G401 (cell line): ENCODE measurements around the gene CNPY1. TPM values are rescaled to one million over a fixed set of nuclear protein-coding genes. Genes with fewer than 3 reads are reported as not detected.
"Not testable (repeated sequence)": the region's sequence is repeated elsewhere in the genome, so short reads cannot be mapped to it uniquely, and the experiment has no call there.

Source experiments
- DNase-seq: peaks from one replicate; pipeline ENCODE4 v3.0.0-alpha.2; 2015; ENCODE audit warnings: low spot score
- in situ Hi-C: cut with HindIII; loops from 2 replicates; pipeline ENCODE4 v1.10.0; 2016; ENCODE audit warnings: low sequenced_read_pairs, mixed read lengths
- total RNA-seq: library from RNA; depleted of rRNA; stranded (reverse); fragments of >200 nt; shearing (Covaris generic); gene quantifications from 2 replicates; pipeline ENCODE4 v1.2.3, GENCODE V29; 2014

The CNPY1 gene
- total RNA-seq, 1 experiment from 2014 or later, result not detected

DNA sequence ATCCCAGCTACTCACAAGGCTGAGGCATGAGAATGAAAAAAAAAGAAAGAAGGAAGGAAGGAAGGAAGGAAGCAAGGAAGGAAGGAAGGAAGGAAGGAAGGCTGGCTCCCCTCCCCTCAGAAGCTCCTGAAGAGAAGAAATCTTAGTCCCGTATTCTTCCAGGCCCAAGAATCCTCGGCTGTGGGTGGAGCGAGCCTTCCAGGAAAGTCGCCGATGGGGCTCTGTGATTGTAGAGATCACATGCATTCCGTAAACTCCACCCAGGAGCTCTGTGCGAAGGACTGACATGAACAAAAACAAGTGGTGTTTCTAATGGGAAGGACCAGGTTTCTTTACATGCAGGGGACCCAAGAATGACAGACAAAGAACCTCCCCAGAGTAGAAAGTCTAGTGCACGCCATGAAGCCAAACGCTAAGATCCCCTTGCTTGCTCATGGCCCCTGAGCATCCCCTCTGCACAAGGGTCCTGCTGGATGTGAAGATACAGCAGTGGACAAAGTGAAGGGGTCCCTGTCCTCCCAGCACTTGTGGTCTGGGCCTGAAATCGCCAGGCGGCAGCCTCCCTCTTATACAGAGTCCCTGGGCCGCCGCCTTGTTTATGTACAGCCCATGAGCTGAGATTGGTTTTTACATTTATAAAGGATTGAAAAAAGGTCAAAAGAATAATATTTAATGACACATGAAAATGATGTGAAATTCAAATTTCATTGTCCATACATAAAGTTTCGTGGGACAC is 25.2 kb downstream of the CNPY1 start:
- in situ Hi-C loops, result no loop called here
- DNase-seq, result no peak

DNA sequence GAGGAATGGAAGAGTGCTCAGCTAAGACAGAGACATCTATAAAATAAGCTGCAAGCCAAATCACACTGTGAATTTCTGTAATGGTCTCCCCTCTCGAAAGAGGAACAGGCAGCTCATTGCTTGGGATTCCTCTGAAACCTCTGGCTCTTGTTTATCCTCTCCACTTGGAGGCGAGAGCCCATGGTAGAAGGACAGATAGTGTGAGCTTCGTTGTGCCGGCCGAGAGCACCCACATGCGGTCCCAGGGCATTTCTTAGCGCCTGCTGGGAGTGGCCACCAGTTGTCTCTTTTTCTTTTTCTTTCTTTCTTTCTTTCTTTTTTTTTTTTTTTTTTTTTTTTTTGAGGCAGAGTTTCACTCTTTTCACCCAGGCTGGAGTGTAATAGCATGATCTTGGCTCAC is 26.2 kb downstream of the CNPY1 start:
- DNase-seq, result no peak
- in situ Hi-C loops, result no loop called here

DNA sequence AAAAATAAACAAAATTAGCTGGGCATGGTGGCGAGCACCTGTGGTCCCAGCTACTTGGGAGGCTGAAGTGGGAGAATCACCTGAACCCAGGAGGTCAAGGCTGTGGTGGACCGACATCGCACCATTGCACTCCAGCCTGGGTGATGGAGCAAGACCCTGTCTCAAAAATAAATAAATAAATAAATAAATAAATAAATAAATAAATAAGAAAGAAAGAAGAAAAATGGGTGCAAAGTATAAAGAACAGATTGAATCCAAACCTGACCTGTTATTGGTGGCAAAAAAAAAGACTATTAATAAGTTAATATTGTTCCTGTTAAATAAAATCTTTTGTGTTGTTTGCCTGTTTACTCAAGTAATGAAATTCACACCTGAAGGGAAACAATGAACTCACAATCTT is 27.0 kb downstream of the CNPY1 start:
- DNase-seq, in situ Hi-C loops: not testable (repeated sequence)

DNA sequence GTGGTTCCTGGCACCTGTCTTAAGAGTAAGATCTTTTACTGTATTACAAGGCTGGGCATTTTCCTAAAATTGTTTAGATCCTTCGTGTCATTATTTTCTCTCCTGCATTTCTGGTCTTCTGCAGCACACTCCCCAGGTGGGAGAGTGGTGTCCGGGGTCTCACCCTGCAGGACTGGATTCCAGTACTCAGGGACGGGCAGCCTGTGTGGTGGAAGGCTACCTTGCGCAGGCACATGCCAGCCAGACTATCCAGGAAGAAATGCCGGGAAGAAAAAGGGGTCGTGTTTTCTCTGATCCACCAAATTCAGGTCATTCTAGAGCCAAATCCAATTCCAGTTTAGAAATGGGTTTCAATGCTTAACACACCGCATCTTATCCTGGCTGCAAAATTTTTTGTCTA is 27.7 kb downstream of the CNPY1 start:
- in situ Hi-C loops, result no loop called here
- no peak for DNase-seq

DNA sequence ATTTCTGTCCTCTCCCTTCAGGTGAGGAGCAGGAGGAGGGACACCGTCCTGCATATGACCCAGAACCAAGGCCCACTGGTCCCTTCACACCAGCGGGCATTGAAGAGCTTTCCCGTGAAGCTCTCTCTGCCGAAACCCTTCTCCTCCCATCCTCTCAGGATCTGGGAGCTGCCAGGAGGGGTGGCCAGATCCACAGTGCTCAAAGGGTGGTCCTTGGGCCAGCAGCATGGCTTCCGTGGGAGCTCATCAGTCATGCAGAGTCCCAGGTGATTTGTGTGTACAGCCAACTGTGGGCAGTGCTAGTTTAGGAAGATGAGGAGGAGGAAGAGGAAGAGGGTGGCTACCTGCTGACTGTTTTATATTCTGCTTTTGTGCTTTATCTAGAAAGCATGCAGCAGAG is 28.4 kb downstream of the CNPY1 start:
- no peak for DNase-seq
- in situ Hi-C loops, result no loop called here

DNA sequence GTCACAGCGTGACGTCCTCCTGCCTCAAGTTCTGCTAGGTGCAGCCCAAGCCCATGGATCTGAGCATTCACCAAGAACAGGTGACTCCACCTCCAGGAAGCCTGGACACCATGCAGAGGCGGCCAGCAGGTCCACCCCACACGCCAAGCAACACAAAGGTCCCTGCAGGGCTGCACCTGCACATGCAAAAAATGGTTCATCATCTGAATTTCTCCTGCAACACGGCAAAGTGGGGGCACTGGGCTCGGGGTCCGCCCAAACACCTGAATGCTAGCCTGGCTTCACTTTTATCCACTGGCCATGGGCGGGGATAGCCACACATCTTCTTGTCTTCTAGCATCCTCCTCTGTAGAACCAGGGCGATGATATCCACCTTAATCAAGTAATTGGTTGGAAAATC is 28.9 kb downstream of the CNPY1 start:
- in situ Hi-C loops, result no loop called here
- no peak for DNase-seq

- in situ Hi-C loops, result no loop called here
- no peak for DNase-seq
Observed at GRCh38 chr7:155516466-155516865, 29.9 kb downstream of the CNPY1 start.

- in situ Hi-C loops, result no loop called here
Observed at GRCh38 chr7:155515318-155515717, 31.0 kb downstream of the CNPY1 start.

DNA sequence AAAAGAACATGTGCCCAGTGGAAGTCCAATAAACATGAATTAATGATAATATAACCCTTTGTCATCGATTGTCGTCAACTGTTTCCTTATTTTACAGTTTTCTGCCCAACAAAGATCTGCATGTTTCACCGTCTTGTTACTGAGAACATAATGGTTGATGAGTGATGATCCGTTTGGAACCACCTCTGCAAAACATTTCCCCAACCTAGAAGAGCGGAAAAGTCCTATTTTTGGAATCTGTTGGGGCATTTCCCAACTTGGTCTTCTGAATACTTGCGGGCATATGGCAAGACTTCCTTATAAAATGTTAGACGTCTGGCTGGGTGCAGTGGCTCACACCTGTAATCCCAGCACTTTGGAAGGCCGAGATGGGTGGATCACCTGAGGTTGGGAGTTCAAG is 32.1 kb downstream of the CNPY1 start:
- in situ Hi-C loops, result no loop called here

More at GRCh38 chr7:155515318-155515717, 31.0 kb downstream of the CNPY1 start:
- no peak for DNase-seq

DNA sequence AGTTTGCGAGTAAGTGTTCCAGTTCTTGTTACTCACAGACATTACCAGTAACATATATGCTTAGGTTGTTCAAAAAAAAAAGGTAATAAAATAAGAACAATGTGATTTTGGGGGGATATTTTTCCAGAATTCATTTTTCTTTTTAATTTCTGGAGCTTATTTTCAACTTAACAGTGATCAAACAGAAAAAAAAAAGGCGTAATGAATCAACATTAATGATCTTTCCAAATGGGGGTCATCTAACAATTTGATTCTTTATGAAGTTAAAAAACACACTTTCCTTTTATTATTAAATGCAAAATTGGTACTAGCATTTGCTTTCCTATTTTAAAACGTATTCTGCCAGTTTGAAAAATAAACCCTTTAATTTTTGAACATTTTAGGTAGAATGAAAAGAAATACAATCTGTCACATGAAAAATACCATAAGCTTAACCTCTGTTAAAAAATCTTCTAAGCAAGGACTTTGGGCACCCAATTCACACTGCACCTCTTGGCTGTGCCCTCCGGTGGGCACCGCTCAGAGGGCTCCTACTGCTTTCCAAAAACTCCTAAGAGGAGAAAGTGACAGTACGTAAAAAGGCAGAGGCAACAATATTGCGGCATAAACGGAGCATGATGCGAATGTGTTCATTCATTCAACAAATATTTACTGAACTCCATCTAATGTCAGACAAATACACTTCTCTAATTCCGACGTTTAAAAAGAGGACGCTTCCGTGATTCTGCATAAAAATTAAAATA is 32.6 kb downstream of the CNPY1 start:
- in situ Hi-C loops, result no loop called here
- DNase-seq, result peak; percentile 67

More for the DNA sequence above, 32.1 kb downstream of the CNPY1 start:
- peak; percentile 72 for DNase-seq

DNA sequence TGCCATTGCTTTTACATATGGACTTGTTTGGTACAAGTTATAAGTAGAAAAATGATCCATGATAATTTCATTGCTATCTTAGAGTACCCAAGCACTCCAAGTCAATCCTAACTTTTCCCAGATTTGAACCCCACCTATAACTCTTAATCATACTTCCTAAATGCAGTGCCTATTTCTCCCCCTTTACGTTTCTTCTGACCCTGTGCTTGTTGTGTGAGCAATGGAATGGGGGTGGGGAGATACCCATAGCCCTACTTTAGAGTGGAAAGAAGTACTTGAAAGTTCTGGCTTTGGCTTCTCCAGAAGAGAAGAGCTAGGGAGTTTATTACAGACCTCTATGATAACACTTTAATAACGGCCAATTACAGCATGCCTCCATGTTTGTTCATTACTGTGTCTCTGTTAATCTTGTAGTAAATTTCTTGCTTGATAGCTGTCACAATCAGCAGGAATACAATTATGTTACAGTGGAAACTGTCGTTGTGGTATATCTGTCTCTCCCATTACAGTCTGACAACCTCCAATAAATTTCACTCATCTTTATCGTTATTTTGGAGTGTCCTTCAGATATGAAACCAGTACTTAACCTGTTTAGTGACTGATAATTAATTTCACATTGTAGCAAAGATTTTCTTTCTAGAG is 34.0 kb downstream of the CNPY1 start:
- in situ Hi-C loops, result no loop called here

GRCh38 chr7:155511702-155511996 is 34.7 kb downstream of the CNPY1 start:
- no peak for DNase-seq
- in situ Hi-C loops, result no loop called here

More for the DNA sequence above, 34.0 kb downstream of the CNPY1 start:
- DNase-seq, result peak; percentile 78

DNA sequence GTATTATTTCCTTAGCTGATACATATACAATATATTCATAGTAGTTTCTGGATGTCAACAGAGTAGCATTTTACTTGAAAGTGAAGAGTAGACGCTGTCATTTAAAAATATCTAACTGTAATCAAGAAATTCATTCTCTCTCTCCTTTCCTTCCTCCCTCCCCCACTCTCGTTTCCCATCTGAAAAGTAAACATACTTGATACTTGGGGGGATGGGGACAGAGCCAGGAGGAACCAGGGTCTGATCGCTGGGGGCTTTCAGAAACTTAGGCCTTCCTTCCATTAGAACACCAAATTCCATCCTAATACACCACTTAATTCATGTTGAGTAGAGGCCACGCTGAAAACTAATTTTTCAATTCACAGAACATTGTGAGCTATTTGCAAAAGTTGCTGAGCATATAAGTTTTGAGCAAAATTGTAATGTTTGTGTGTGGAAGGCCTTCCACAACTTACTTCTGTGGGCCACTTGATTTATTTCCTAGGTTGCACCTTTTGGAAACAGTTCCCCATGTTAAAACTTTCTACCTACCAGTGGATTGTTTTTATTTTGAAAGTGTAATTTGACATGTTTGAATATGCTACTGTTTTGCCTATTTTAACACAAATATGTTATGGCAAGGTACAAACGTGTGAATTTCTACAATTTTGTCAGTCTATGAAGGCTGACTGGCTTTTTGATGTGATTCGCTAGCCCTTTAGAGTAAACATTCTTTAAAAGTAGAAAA is 35.2 kb downstream of the CNPY1 start:
- in situ Hi-C loops, result no loop called here
- DNase-seq, result peak; percentile 67

DNA sequence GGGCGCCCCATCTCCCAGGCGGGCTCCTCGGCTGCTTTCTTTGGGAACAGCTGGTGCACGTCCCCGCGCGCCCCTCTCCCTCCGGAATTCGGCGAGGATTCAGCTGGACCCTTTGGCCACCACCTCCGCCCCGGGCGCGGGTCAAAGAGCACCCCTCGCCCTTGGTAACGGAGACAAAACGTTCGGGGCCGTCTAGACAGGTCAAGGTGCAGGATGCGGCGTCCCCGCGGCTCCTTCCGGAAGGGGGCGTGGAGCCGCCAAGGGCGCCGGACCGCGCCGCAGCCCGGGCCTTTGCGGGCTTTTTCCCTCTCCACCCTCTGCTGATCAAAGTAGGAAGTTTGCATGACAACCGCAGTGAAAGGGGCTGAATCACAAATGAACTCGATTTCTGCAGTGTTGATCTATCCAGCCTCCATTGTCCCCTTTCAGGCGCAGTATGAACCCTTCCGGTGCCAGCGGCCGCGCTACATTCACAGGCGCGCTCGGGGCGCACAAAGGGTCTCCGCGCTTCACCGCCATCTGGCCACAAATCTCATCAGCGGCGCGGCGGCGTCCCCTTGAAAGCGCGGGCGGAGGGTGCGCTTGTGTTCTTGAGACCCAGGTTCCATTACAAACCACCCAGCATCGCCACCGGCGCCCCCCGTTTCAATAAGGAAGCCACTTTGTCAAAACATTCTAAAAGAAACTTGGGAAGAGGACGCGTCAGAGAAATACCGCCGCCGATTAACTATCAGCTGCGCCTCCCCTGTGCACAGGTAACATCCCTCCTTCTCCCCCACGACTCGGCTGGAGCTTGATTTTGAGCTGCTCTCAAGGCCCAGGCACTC is 36.4 kb downstream of the CNPY1 start:
- peak; percentile 76 for DNase-seq
- in situ Hi-C loops, result no loop called here

- in situ Hi-C loops, result no loop called here
Observed at GRCh38 chr7:155509359-155509724, 37.0 kb downstream of the CNPY1 start.

DNA sequence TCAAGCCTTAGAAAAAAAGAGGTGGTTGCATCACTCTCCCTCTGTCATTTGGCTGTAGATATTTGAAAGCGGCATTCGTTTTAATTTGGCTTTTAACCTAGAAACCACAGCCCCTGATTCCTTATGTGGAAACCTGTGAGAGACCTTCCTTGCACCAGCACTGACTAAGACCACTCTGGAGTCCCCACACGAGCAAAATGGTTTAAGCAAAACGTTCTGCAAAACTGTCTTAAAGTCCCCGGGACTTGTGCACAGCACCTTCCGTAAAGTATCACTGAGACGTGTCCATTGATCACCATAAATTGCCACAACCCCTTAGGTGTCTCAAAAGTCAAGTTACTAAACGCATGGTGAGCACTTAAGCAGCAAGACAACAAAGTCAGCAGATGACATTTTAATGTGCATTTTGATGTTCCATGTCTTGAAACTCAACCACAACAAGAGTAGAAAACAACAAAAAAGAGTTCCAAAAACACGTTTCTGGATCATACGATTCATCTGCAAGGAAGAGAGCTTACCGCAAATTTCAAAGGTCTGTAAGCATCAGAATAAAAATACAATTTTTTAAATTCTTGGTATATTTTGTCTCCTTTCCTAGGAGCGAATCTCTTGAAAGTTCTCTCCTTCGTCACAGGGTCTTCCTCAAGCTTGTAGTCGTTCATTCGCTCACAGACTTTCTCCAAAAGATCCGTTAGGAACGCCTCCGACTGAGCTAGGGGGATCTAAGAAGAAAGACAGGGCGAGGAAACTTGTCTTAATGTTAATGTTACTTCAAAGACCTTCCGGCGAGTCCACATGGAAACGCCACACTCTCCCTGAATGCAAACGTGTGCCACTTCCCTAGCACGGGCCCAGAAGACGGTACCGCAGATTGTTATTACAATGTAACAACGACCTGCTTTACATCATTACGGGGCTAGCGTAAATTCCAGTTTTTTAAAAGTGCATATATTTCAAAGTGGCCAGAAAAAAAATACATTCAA is 37.7 kb downstream of the CNPY1 start:
- DNase-seq, result peak; percentile 64

More at GRCh38 chr7:155509359-155509724, 37.0 kb downstream of the CNPY1 start:
- DNase-seq, result peak; percentile 87

DNA sequence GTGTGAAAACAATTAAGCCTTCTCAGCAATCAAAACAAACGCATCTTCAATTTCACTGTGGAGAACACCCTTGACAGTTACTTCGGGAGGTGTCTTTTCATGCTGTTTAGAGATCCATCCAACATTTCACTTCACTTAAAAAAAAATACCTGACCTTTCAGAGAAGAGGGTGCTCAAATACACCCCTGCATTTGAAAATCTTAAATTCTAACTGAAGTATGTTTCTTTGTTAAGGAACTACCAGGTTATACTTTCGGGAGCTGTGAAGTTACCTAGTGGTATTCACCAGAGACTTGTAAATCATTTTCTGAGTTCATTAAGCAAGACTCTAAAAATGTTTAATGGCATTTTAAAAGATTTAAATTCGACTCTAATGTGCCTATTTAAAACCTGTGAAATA is 38.8 kb downstream of the CNPY1 start:
- DNase-seq, result peak; percentile 56
- in situ Hi-C loops, result no loop called here

More for the DNA sequence above, 37.7 kb downstream of the CNPY1 start:
- in situ Hi-C loops, result no loop called here

GRCh38 chr7:155506854-155507337 is 39.5 kb downstream of the CNPY1 start:
- in situ Hi-C loops, result no loop called here
- peak; percentile 90 for DNase-seq
